Endothelial cell of umbilical vein (primary cell): ENCODE data around the gene LYPD5. TPM values are rescaled to one million over a fixed set of nuclear protein-coding genes. Genes with fewer than 3 reads are reported as not detected.
A peak's percentile ranks its signal among the peaks of the same experiment; 100 is the strongest.

ENCODE experiments used
- Bru-seq: library from RNA; stranded (reverse); fragments of 400-500 nt; gene quantifications from one replicate; lab custom pipeline; 2021; lab: Mats Ljungman, UMichigan
- BruChase-seq, 2 experiments: library from RNA; stranded (reverse); fragments of 400-500 nt; gene quantifications; one replicate each; lab custom pipeline; 2021; lab: Mats Ljungman, UMichigan
- BruUV-seq: library from RNA; stranded (reverse); fragments of 400-500 nt; replicated peaks from 2 replicates; lab custom pipeline; 2021; lab: Mats Ljungman, UMichigan
- CTCF ChIA-PET: fragments of 300-600, 350-600 bp; sonication (Branson Sonifier 250); formaldehyde crosslinking; loops from one replicate; lab custom pipeline; 2021; ENCODE audit warnings: antibody characterized with exemption, inconsistent platforms; lab: Charles Lee
- POLR2A ChIA-PET: fragments of 300-600, 350-600 bp; sonication (Branson Sonifier 250); formaldehyde crosslinking; loops from one replicate; lab custom pipeline; 2021; ENCODE audit warnings: antibody characterized with exemption, inconsistent platforms; lab: Charles Lee
- DNase-seq: peaks from one replicate; pipeline ENCODE4 v3.0.0-alpha.2; 2011; ENCODE audit warnings: low read depth, low spot score
- FAIRE-seq: peaks from 2 replicates; lab custom pipeline; 2011; peaks lifted over from hg19 to GRCh38; lab: Jason Lieb, UNC
- H2AFZ ChIP-seq: 2 replicates; pipeline ENCODE4 v1.6.0; 2012; ENCODE audit warnings: low read depth, low read length, control low read depth, inconsistent platforms
- H3K27ac ChIP-seq: 2 replicates; pipeline ENCODE4 v1.5.1; 2011; ENCODE audit warnings: low read depth, mild to moderate bottlenecking, control low read depth, low read length, moderate library complexity; ENCODE audit not compliant: insufficient read depth
- H3K27me3 ChIP-seq, 2 experiments: 2 replicates each; pipeline versions ENCODE4 v1.6.0 to v1.6.1; 2011; ENCODE audit warnings: low read length in 2 of 2, mixed read lengths in 1 of 2; ENCODE audit not compliant: control insufficient read depth in 2 of 2, insufficient read depth in 2 of 2
- H3K36me3 ChIP-seq, 2 experiments: 2 replicates in 1 of 2; 3 replicates in 1 of 2; pipeline ENCODE4 v1.5.1; 2011; ENCODE audit warnings: low read length in 2 of 2, mild to moderate bottlenecking in 1 of 2, moderate library complexity in 1 of 2; ENCODE audit not compliant: control insufficient read depth in 2 of 2, insufficient read depth in 2 of 2; ENCODE audit errors: extremely low read depth in 1 of 2
- H3K4me1 ChIP-seq: 3 replicates; pipeline ENCODE4 v1.5.1; 2011; ENCODE audit warnings: mild to moderate bottlenecking, low read length; ENCODE audit not compliant: control insufficient read depth, insufficient read depth; ENCODE audit errors: extremely low read depth
- H3K4me2 ChIP-seq: 2 replicates; pipeline ENCODE4 v1.6.1; 2011; ENCODE audit warnings: low read length, control low read depth, mixed read lengths; ENCODE audit not compliant: insufficient read depth
- H3K4me3 ChIP-seq, 3 experiments: fragments of 200-600 bp in 1 of 3; sonication (generic), shearing (Covaris generic) in 1 of 3; replicated peaks in 1 of 3; 2 replicates each; pipeline ENCODE4 v1.5.1; 2011 to 2016; ENCODE audit warnings: control low read depth in 3 of 3, low read length in 3 of 3, mild to moderate bottlenecking in 2 of 3, inconsistent platforms in 1 of 3, low read depth in 1 of 3, moderate library complexity in 1 of 3; ENCODE audit not compliant: insufficient read depth in 1 of 3
- H3K79me2 ChIP-seq: 2 replicates; pipeline ENCODE4 v1.6.0; 2012; ENCODE audit warnings: low read length, inconsistent platforms; ENCODE audit not compliant: control insufficient read depth, insufficient read depth
- H3K9ac ChIP-seq: replicated peaks from 2 replicates; pipeline ENCODE3; 2011; ENCODE audit warnings: low read length, control low read depth; ENCODE audit not compliant: insufficient read depth; ENCODE audit errors: extremely low read depth
- H3K9me1 ChIP-seq: replicated peaks from 3 replicates; pipeline ENCODE4 v1.6.0; 2011; ENCODE audit warnings: mild to moderate bottlenecking, low read length; ENCODE audit not compliant: control insufficient read depth, insufficient read depth; ENCODE audit errors: extremely low read depth
- H3K9me3 ChIP-seq: replicated peaks from 2 replicates; pipeline ENCODE4 v1.5.1; 2012; ENCODE audit warnings: low read length, inconsistent platforms; ENCODE audit not compliant: control insufficient read depth, insufficient read depth
- H4K20me1 ChIP-seq: replicated peaks from 2 replicates; pipeline ENCODE3; 2011; ENCODE audit warnings: mild to moderate bottlenecking, low read length; ENCODE audit not compliant: control insufficient read depth, insufficient read depth; ENCODE audit errors: extremely low read depth
- CTCF ChIP-seq, 2 donors: IDR thresholded peaks; 1 replicate in 1 of 2; 2 replicates in 1 of 2; pipeline ENCODE4 v1.5.1; 2011; ENCODE audit warnings: low read length in 2 of 2, mild to moderate bottlenecking in 2 of 2, moderate library complexity in 2 of 2, control low read depth in 1 of 2, inconsistent platforms in 1 of 2, low read depth in 1 of 2; ENCODE audit not compliant: insufficient read depth in 1 of 2; ENCODE audit errors: extremely low read depth in 1 of 2
- EZH2 ChIP-seq: IDR thresholded peaks from 2 replicates; pipeline ENCODE4 v1.6.1; 2012; ENCODE audit warnings: borderline replicate concordance, low read depth, mild to moderate bottlenecking, moderate library complexity, low read length, inconsistent platforms; ENCODE audit not compliant: severe bottlenecking
- FOS ChIP-seq: IDR thresholded peaks from 2 replicates; pipeline ENCODE4 v1.6.1; 2011; ENCODE audit warnings: mild to moderate bottlenecking, low read length, moderate library complexity, borderline replicate concordance; ENCODE audit not compliant: insufficient read depth
- GATA2 ChIP-seq: IDR thresholded peaks from 2 replicates; pipeline ENCODE4 v1.7.0; 2011; ENCODE audit warnings: low read depth, mild to moderate bottlenecking, moderate library complexity, mixed read lengths, low read length; ENCODE audit not compliant: insufficient read length, insufficient read depth
- JUN ChIP-seq: IDR thresholded peaks from 2 replicates; pipeline ENCODE4 v1.6.1; 2011; ENCODE audit warnings: borderline replicate concordance, low read depth; ENCODE audit not compliant: insufficient read length, insufficient read depth
- MAX ChIP-seq: IDR thresholded peaks from 2 replicates; pipeline ENCODE4 v1.6.1; 2011; ENCODE audit not compliant: insufficient read depth, insufficient read length
- MYC ChIP-seq: IDR thresholded peaks from one replicate; pipeline ENCODE4 v1.6.1; 2011; ENCODE audit warnings: mild to moderate bottlenecking, low read depth, low read length
- POLR2A ChIP-seq: IDR thresholded peaks from 2 replicates; pipeline ENCODE4 v1.6.1; 2012; ENCODE audit warnings: low read depth, mild to moderate bottlenecking, control low read depth, low read length
- POLR2AphosphoS5 ChIP-seq: IDR thresholded peaks from 2 replicates; pipeline ENCODE4 v1.6.1; 2012; ENCODE audit warnings: low read depth, mild to moderate bottlenecking, control low read depth, low read length, moderate library complexity; ENCODE audit not compliant: insufficient read depth
- dilution Hi-C: fragments of 300-500 bp; cut with MboI; formaldehyde crosslinking; loops from one replicate; pipeline ENCODE4 v1.15.0; 2019; ENCODE audit warnings: low sequenced_read_pairs; ENCODE audit not compliant: extremely low pct_ligation_motif_present
- intact Hi-C: fragments of 100-400 bp; cut with micrococcal nuclease; formaldehyde crosslinking; loops from one replicate; pipeline ENCODE4 v1.10.0; 2022
- long read RNA-seq: library from polyadenylated mRNA; stranded (forward); transcript quantifications from one replicate; pipeline ENCODE4 v2.0.0, GENCODE V29; 2021
- polyA minus RNA-seq, 3 experiments: library from RNA; depleted of rRNA, polyadenylated mRNA; stranded (reverse); fragments of >200 nt; gene quantifications; 1 replicate in 1 of 3; 2 replicates in 2 of 3; pipeline ENCODE4 v1.2.3, GENCODE V29; 2011
- polyA plus RNA-seq, 4 experiments: library from polyadenylated mRNA; depleted of rRNA in 3 of 4; stranded (reverse) in 3 of 4; unstranded in 1 of 4; fragments of >200 nt; gene quantifications; 2 replicates each; pipeline versions ENCODE4 v1.2.1 to v1.2.3, GENCODE V29; 2011 to 2012; ENCODE audit warnings: missing spikeins in 1 of 4
- total RNA-seq: library from RNA; stranded (reverse); gene quantifications from 2 replicates; pipeline ENCODE4 v1.2.3, GENCODE V29; 2021

The LYPD5 gene
- total RNA-seq: not detected in 2 replicates
- 0.11 and 0.28 TPM in 2 replicates for polyA plus RNA-seq
- polyA plus RNA-seq (2011; cell fraction: cytosol; rRNA removed): 0.08 and 0.12 TPM in 2 replicates
- 0.29 and 0.34 TPM in 2 replicates for polyA plus RNA-seq (2011; cell fraction: nucleus; rRNA removed)
- polyA plus RNA-seq (2012): 0.16 and 0.25 TPM in 2 replicates
- not detected in 2 replicates for polyA minus RNA-seq
- not detected for polyA minus RNA-seq (2011; cell fraction: cytosol; rRNA and poly(A)+ RNA removed)
- polyA minus RNA-seq (2011; cell fraction: nucleus; rRNA and poly(A)+ RNA removed): not detected in 2 replicates
- percentile 8 among the genes with signal in this experiment for Bru-seq, nascent RNA
- BruChase-seq, experiment 1, labeled RNA remaining after a 6-hour chase: not detected
- BruChase-seq, experiment 2, labeled RNA remaining after a 2-hour chase: percentile 9 among the genes with signal in this experiment
- long read RNA-seq: 0 reads

DNA sequence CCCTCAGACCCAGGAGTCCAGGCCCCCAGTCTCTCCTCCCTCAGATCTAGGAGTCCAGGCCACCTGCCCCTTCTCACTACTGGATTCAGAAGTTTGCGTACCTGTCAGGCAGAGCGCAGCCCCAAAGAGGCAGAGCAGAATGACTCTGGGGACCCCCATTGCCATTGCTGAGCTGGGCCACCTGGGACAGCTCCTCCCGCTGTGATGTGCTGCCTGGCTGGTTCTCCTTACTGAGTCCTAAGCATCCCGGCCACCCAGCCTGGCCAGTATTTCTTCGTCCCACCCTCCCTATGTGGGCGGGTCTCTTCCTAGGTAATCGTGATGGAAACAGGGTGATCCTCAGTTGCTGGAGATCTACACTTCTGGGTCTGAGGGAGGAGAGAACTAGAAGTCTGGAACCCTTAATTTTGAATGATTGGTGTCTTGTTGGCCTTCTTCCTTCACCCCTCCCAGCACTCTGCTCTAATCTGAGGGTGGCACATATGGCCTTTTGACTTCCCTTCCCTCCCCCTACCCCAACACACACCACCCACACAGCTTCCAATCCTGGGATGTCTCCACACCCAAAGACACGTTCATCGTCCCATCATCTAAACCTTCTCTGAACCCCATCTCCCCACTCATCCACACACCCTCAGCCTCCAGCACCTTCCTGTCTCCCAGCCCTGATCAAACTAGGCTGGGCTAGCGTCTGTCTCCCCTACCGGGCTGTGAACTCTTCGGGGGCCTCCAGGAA is at the start of gene LYPD5:
Gene LYPD5, minus strand, starts transcription at position 232 of the 736 bp plus-strand sequence. Its CDS starts 67 bp downstream, at position 165.
- no peaks in the 10 kb centered on the region for H3K79me2 ChIP-seq
- H3K9me3 ChIP-seq: no peaks in the 10 kb centered on the region
- FAIRE-seq: no peak
- H3K4me3 ChIP-seq: no peak within 1 kb of the TSS
- H3K27ac ChIP-seq: no peak within 1 kb of the TSS
- TF ChIP-seq GATA2: no peak
- no peak for TF ChIP-seq POLR2AphosphoS5
- TF ChIP-seq MAX: no peak
- TF ChIP-seq POLR2A: no peak
- TF ChIP-seq EZH2: no peak
- TF ChIP-seq CTCF (IDR thresholded peaks at IDR 0.05; ENCODE audit: extremely low read depth in 1 of 2, insufficient read depth in 1 of 2, low read depth in 1 of 2, low read length in 2 of 2): no peak
- TF ChIP-seq JUN: no peak
- TF ChIP-seq FOS: no peak
- no peak for TF ChIP-seq MYC
- DNase-seq: no peak
- no peak within 1 kb of the TSS for H2AFZ ChIP-seq
- no peaks in the 10 kb centered on the region for H4K20me1 ChIP-seq
- no peaks in the 10 kb centered on the region for H3K36me3 ChIP-seq
- intact Hi-C loops (no loop called here), dilution Hi-C loops (no loop called here)
- ChIA-PET CTCF (no interaction called here), POLR2A (no interaction called here)
- no peak within 1 kb of the TSS for H3K4me2 ChIP-seq
- H3K9ac ChIP-seq: no peak within 1 kb of the TSS
- BruUV-seq: no TSS peak
- no peaks in the 10 kb centered on the region for H3K27me3 ChIP-seq
- H3K4me1 ChIP-seq: peaks cover 13% of the 10 kb centered on the region
- H3K9me1 ChIP-seq: no peaks in the 10 kb centered on the region
